ENCODE measurements around the gene NLN.

DNA sequence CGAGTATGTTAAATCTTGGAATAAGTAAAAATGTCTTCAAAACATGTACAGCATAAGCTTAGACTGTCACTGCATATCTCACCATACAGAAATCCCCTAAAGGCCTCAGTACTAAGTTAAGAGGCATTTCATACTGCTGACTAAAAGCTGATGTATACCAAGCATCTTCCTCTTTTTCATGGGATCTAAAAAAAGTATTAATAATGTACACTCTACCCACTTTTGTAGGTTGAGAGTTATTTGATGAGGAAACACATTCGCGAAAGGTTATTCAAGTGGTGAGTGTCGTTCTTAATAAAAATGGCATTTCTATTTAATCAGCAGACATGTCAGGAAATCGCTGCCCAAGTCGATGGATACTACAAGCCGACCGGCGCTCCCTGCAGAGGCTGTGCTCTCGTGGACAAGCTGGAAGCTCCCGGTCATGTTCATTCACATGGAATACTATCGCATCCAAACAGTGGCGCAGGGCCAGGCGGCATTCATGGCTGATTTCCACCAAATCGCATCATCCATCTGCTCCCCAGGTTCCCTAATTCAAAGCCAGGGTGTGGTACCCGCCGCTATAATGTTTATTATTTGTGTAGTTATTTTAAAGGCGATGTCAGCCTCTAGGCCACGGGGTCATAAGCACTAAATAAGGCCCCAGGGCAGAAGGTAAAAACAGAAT lies 820 bp upstream of the NLN start:
- TF ChIP-seq POLR2AphosphoS5 (IDR thresholded peaks at IDR 0.05) = no peak
- peak in 1 of 4 donors; percentile 5 for TF ChIP-seq POLR2A (IDR thresholded peaks at IDR 0.05)
- TF ChIP-seq, protein P1, sequence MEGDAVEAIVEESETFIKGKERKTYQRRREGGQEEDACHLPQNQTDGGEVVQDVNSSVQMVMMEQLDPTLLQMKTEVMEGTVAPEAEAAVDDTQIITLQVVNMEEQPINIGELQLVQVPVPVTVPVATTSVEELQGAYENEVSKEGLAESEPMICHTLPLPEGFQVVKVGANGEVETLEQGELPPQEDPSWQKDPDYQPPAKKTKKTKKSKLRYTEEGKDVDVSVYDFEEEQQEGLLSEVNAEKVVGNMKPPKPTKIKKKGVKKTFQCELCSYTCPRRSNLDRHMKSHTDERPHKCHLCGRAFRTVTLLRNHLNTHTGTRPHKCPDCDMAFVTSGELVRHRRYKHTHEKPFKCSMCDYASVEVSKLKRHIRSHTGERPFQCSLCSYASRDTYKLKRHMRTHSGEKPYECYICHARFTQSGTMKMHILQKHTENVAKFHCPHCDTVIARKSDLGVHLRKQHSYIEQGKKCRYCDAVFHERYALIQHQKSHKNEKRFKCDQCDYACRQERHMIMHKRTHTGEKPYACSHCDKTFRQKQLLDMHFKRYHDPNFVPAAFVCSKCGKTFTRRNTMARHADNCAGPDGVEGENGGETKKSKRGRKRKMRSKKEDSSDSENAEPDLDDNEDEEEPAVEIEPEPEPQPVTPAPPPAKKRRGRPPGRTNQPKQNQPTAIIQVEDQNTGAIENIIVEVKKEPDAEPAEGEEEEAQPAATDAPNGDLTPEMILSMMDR (IDR thresholded peaks at IDR 0.05) = no peak
